Thyroid gland (tissue), 4 donors: Measurements from ENCODE around the gene PLCB1. TPM values are rescaled to one million over a fixed set of nuclear protein-coding genes. Genes with fewer than 3 reads are reported as not detected.

ENCODE experiments used
- DNase-seq, 2 donors: peaks; one replicate each; pipeline ENCODE4 v3.0.0-alpha.2; 2019
- H3K27ac ChIP-seq, 3 donors: fragments of 200-600 bp; sonication (generic); 1 replicate in 2 of 3; 2 replicates in 1 of 3; pipeline ENCODE4 v1.5.1; 2016 to 2019; ENCODE audit warnings: mild to moderate bottlenecking in 1 of 3, moderate library complexity in 1 of 3
- H3K27me3 ChIP-seq: fragments of 200-600 bp; sonication (generic); one replicate; pipeline ENCODE4 v1.5.1; 2019
- H3K36me3 ChIP-seq, 2 donors: fragments of 200-600 bp; sonication (generic); one replicate each; pipeline ENCODE4 v1.5.1; 2016 to 2019
- H3K4me1 ChIP-seq, 2 donors: fragments of 200-600 bp; sonication (generic); one replicate each; pipeline ENCODE4 v1.5.1; 2017 to 2019
- H3K4me3 ChIP-seq, 3 donors: fragments of 200-600 bp; sonication (generic); replicated peaks in 1 of 3; 1 replicate in 2 of 3; 2 replicates in 1 of 3; pipeline ENCODE4 v1.5.1; 2016; ENCODE audit warnings: mild to moderate bottlenecking in 1 of 3
- H3K9me3 ChIP-seq: fragments of 200-600 bp; sonication (generic); one replicate; pipeline ENCODE4 v1.5.1; 2017
- CTCF ChIP-seq, 6 experiments: fragments of 200-600 bp in 3 of 6; fragments of 450-650 bp in 3 of 6; sonication (generic) in 3 of 6; IDR thresholded peaks; one replicate each; pipeline ENCODE4 v1.5.1; 2016 to 2019; ENCODE audit warnings: antibody characterized with exemption in 6 of 6, mild to moderate bottlenecking in 2 of 6, inconsistent platforms in 1 of 6, moderate library complexity in 1 of 6
- POLR2A ChIP-seq, 2 donors: fragments of 450-650 bp; IDR thresholded peaks; one replicate each; pipeline ENCODE4 v1.6.1; 2017; ENCODE audit warnings: antibody characterized with exemption in 2 of 2, mild to moderate bottlenecking in 2 of 2, moderate library complexity in 1 of 2
- WGBS, 2 donors: methylation state at CpG; one replicate each; pipeline ENCODE4 v1.1.5; 2017; 5-methylcytosine and 5-hydroxymethylcytosine counted together
- intact Hi-C: fragments of 100-400 bp; cut with DNase I; formaldehyde crosslinking; loops from one replicate; pipeline ENCODE4 v1.15.1; 2023
- total RNA-seq, 4 donors: library from RNA; depleted of rRNA; stranded (reverse); fragments of >200 nt; gene quantifications; one replicate each; pipeline ENCODE4 v1.2.3, GENCODE V29; 2016

PLCB1 gene
- total RNA-seq, 4 donors from 2014 or later, result 7.3 to 14.1 (median 11.0) TPM

GRCh38 chr20:8895472-8895871 lies 763.4 kb downstream of the PLCB1 start:
- no peak overlapping the region for H3K4me3 ChIP-seq
- H3K9me3 ChIP-seq, result no peaks in the 10 kb centered on the region
- H3K4me1 ChIP-seq, result no peaks in the 10 kb centered on the region
- DNase-seq, result no peak
- H3K27me3 ChIP-seq, result no peaks in the 10 kb centered on the region
- H3K36me3 ChIP-seq, result no peaks in the 10 kb centered on the region
- TF ChIP-seq CTCF (IDR thresholded peaks at IDR 0.05) (no peak), POLR2A (IDR thresholded peaks at IDR 0.05) (no peak)
- no peak overlapping the region for H3K27ac ChIP-seq
- intact Hi-C loops, result no loop called here

GRCh38 chr20:8898823-8899222 lies 766.8 kb downstream of the PLCB1 start:
- intact Hi-C loops, result no loop called here
- no peak for TF ChIP-seq POLR2A (IDR thresholded peaks at IDR 0.05)
- TF ChIP-seq CTCF (IDR thresholded peaks at IDR 0.05), result no peak
- no peak for DNase-seq
- Histone ChIP-seq H3K27me3 (no peaks in the 10 kb centered on the region), H3K4me1 (no peaks in the 10 kb centered on the region), H3K27ac (no peak overlapping the region), H3K9me3 (no peaks in the 10 kb centered on the region), H3K36me3 (no peaks in the 10 kb centered on the region), H3K4me3 (no peak overlapping the region)

DNA sequence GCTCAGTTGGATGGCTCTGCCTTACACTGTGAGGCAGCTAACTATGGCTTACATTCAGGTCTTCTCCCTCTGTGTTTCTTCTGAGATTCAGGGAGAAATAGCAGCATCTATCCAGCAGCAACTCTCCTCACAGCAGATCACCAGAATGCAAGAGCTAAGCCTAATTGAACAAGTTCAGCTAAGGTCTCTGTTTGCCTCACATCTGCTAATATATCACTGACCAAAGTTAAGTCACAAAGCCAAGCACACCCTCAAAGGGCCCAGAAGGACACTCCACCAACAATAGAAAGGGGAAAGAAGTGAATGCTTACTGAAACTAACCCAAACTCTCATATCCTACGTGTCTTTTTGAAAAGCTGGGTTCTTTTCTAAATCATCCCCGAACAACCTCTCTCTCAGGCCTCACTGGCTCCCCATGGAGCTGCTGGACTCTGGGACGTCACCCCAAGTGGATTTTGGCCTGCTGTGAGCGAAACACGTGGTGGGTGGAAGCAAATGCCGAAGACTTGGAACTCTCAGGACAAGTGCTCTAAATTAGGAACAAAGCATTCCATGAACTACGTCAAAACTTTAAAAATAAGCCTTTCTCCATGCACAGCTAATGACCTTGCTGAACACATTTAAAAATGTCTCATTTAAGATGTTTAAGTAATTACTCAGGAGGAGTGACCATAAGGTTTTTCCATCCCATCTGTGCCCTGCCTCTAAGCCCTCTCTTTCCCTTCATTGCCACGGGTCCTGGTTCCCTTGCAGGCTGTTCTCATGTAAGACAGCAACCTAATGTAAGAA lies 769.4 kb downstream of the PLCB1 start:
- WGBS, 2 donors, result 65 to 73% methylated on average over 8 of the region's 8 CpGs
- no peak for TF ChIP-seq POLR2A (IDR thresholded peaks at IDR 0.05)
- TF ChIP-seq CTCF (IDR thresholded peaks at IDR 0.05), result no peak
- no peaks in the 10 kb centered on the region for H3K36me3 ChIP-seq
- no peak overlapping the region for H3K27ac ChIP-seq
- H3K9me3 ChIP-seq, result no peaks in the 10 kb centered on the region
- no peaks in the 10 kb centered on the region for H3K27me3 ChIP-seq
- H3K4me3 ChIP-seq, result no peak overlapping the region
- no peaks in the 10 kb centered on the region for H3K4me1 ChIP-seq
- intact Hi-C loops, result no loop called here
- no peak for DNase-seq

DNA sequence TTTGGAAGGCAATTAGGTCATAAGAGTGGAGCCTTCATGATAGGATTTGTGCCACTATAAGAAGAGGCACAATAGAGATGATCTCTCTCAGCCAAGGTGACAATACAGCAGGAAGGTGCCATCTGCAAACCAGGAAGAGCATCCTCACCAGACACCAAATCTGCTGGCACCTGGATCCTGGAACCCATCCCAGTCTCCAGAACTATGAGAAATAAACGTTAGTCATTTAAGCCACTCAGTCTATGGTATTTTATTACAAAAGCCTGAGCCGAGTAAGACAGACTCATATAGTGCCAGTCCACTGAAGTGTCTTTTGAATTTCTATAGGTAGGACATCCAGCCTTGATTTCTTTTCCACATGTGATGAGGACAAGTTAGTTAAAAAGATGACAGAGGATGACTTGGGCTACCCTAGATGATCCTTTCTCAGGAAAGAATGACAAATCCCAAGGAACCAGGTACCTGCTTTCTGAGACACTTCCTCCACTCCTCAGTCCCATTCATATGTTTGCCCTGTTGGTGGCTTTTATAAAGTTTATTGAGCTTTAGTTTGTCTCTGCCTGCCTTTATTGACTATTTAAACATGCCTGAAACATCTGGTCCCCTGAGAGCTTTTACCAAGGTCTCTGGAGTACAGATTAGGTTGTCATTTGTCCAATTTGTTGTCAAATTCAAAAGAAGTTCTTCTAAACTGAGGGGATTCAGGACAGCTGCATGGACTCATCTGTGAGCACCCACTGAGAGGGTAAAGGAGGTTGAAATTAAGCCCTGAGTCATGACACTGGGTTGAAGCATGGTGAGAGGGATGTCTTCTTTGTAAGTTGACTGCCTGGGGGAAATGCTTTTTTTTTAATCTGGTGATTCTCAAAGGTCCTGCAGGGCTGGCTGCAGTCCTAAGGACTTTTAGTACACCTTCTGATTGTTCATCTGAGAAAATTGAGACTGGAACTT lies 771.9 kb downstream of the PLCB1 start:
- Histone ChIP-seq H3K9me3 (no peaks in the 10 kb centered on the region), H3K27ac (no peak overlapping the region), H3K4me1 (no peaks in the 10 kb centered on the region), H3K27me3 (no peaks in the 10 kb centered on the region), H3K4me3 (no peak overlapping the region), H3K36me3 (no peaks in the 10 kb centered on the region)
- no peak for TF ChIP-seq CTCF (IDR thresholded peaks at IDR 0.05)
- WGBS, 2 donors, result 75% methylated on average over 2 of the region's 2 CpGs
- intact Hi-C loops, result no loop called here
- no peak for DNase-seq

GRCh38 chr20:8909596-8909995 lies 777.5 kb downstream of the PLCB1 start:
- Histone ChIP-seq H3K36me3 (no peaks in the 10 kb centered on the region), H3K4me1 (no peaks in the 10 kb centered on the region), H3K27me3 (no peaks in the 10 kb centered on the region), H3K27ac (no peak overlapping the region), H3K4me3 (no peak overlapping the region), H3K9me3 (no peaks in the 10 kb centered on the region)
- intact Hi-C loops, result no loop called here
- no peak for DNase-seq
- TF ChIP-seq POLR2A (IDR thresholded peaks at IDR 0.05), result no peak
- no peak for TF ChIP-seq CTCF (IDR thresholded peaks at IDR 0.05)
